Trophoblast cell (in vitro differentiated cells and primary cell): ENCODE results near the gene YARS1.

Experiments
- DNase-seq, 2 donors: peaks; one replicate each; pipeline ENCODE4 v3.0.0-alpha.2; 2016
- H2AFZ ChIP-seq: 2 replicates; pipeline ENCODE4 v1.6.1; 2013; ENCODE audit warnings: low read length, moderate library complexity, mild to moderate bottlenecking; ENCODE audit not compliant: insufficient read depth, poor library complexity
- H2AK5ac ChIP-seq: 2 replicates; pipeline ENCODE4 v1.6.1; 2013; ENCODE audit warnings: mild to moderate bottlenecking, low read length
- H2BK120ac ChIP-seq: 2 replicates; pipeline ENCODE4 v1.6.1; 2013; ENCODE audit warnings: low read length, mild to moderate bottlenecking, moderate library complexity; ENCODE audit not compliant: insufficient read depth, poor library complexity
- H2BK12ac ChIP-seq: 2 replicates; pipeline ENCODE4 v1.6.1; 2013; ENCODE audit warnings: mild to moderate bottlenecking, low read length, moderate library complexity
- H2BK5ac ChIP-seq: 2 replicates; pipeline ENCODE4 v1.6.1; 2013; ENCODE audit warnings: low read length, low read depth, moderate library complexity, mild to moderate bottlenecking; ENCODE audit not compliant: poor library complexity
- H3K14ac ChIP-seq: 2 replicates; pipeline ENCODE4 v1.6.1; 2013; ENCODE audit warnings: mild to moderate bottlenecking, low read length
- H3K18ac ChIP-seq: 2 replicates; pipeline ENCODE4 v1.6.1; 2013; ENCODE audit warnings: mild to moderate bottlenecking, low read length
- H3K23ac ChIP-seq: 2 replicates; pipeline ENCODE4 v1.6.1; 2013; ENCODE audit warnings: low read length
- H3K27ac ChIP-seq: 2 replicates; pipeline ENCODE4 v1.5.1; 2013; ENCODE audit warnings: low read depth, mild to moderate bottlenecking, inconsistent platforms, low read length, moderate library complexity
- H3K27me3 ChIP-seq: 2 replicates; pipeline ENCODE4 v1.6.1; 2013; ENCODE audit warnings: inconsistent platforms, mild to moderate bottlenecking, low read length, moderate library complexity; ENCODE audit not compliant: insufficient read depth
- H3K36me3 ChIP-seq, 2 experiments: 1 replicate in 1 of 2; 2 replicates in 1 of 2; pipeline ENCODE4 v1.6.1; 2013; ENCODE audit warnings: low read length in 2 of 2, mild to moderate bottlenecking in 2 of 2, moderate library complexity in 1 of 2; ENCODE audit not compliant: insufficient read depth in 2 of 2, control insufficient read depth in 1 of 2
- H3K4ac ChIP-seq: 2 replicates; pipeline ENCODE4 v1.6.1; 2013; ENCODE audit warnings: low read depth, mild to moderate bottlenecking, low read length, moderate library complexity
- H3K4me1 ChIP-seq, 2 experiments: 1 replicate in 1 of 2; 2 replicates in 1 of 2; pipeline ENCODE4 v1.6.1; 2013; ENCODE audit warnings: low read length in 2 of 2, mild to moderate bottlenecking in 2 of 2, moderate library complexity in 1 of 2; ENCODE audit not compliant: insufficient read depth in 2 of 2, control insufficient read depth in 1 of 2
- H3K4me2 ChIP-seq: 2 replicates; pipeline ENCODE4 v1.6.1; 2013; ENCODE audit warnings: inconsistent platforms, mild to moderate bottlenecking, low read length, moderate library complexity
- H3K4me3 ChIP-seq: 2 replicates; pipeline ENCODE4 v1.5.1; 2013; ENCODE audit warnings: mild to moderate bottlenecking, low read depth, low read length, inconsistent platforms
- H3K79me1 ChIP-seq: one replicate; pipeline ENCODE4 v1.6.1; 2013; ENCODE audit warnings: low read length
- H3K79me2 ChIP-seq: 2 replicates; pipeline ENCODE4 v1.6.1; 2013; ENCODE audit warnings: low read length, mild to moderate bottlenecking; ENCODE audit not compliant: control insufficient read depth, insufficient read depth, poor library complexity
- H3K9ac ChIP-seq: 2 replicates; pipeline ENCODE4 v1.6.1; 2013; ENCODE audit warnings: mild to moderate bottlenecking, low read length
- H3K9me3 ChIP-seq: 2 replicates; pipeline ENCODE4 v1.6.1; 2013; ENCODE audit warnings: low read depth, mild to moderate bottlenecking, control low read depth, inconsistent platforms, low read length; ENCODE audit not compliant: insufficient read depth
- H4K12ac ChIP-seq: 2 replicates; pipeline ENCODE4 v1.6.1; 2013; ENCODE audit warnings: low read depth, mild to moderate bottlenecking, low read length, moderate library complexity
- H4K8ac ChIP-seq: 2 replicates; pipeline ENCODE4 v1.6.1; 2013; ENCODE audit warnings: low read depth, mild to moderate bottlenecking, low read length, moderate library complexity
- H4K91ac ChIP-seq: one replicate; pipeline ENCODE4 v1.6.1; 2013; ENCODE audit warnings: low read depth, mild to moderate bottlenecking, low read length, moderate library complexity
- WGBS: extraction: QIAGEN DNeasy Blood & Tissue Kit; methylation state at CpG from one replicate; pipeline ENCODE4 v1.1.7; 2013; ENCODE audit warnings: missing lambda C conversion rate; ENCODE audit not compliant: insufficient read length, insufficient coverage; ENCODE audit errors: extremely low coverage; 5-methylcytosine and 5-hydroxymethylcytosine counted together

The YARS1 gene

GRCh38 chr1:32748926-32749325 lies 68.2 kb downstream of the YARS1 start:
- H3K27ac ChIP-seq: no peak overlapping the region
- peaks cover 0 to 2% of the 10 kb centered on the region in 2 experiments for H3K4me1 ChIP-seq
- H4K91ac ChIP-seq: no peak overlapping the region
- no peak overlapping the region for H3K4ac ChIP-seq
- H4K12ac ChIP-seq: no peak overlapping the region
- no peaks in the 10 kb centered on the region for H3K9me3 ChIP-seq
- no peak overlapping the region for H3K4me2 ChIP-seq
- H3K36me3 ChIP-seq: no peaks in the 10 kb centered on the region
- no peak overlapping the region for H2BK120ac ChIP-seq
- no peaks in the 10 kb centered on the region for H3K79me2 ChIP-seq
- H3K18ac ChIP-seq: no peak overlapping the region
- no peak overlapping the region for H2AK5ac ChIP-seq
- no peak overlapping the region for H4K8ac ChIP-seq
- H3K14ac ChIP-seq: no peak overlapping the region
- no peak overlapping the region for H2AFZ ChIP-seq
- DNase-seq: no peak
- H3K4me3 ChIP-seq: no peak overlapping the region
- no peaks in the 10 kb centered on the region for H3K27me3 ChIP-seq
- H2BK5ac ChIP-seq: no peak overlapping the region
- H3K79me1 ChIP-seq: no peaks in the 10 kb centered on the region
- no peak overlapping the region for H2BK12ac ChIP-seq
- WGBS: no CpG with 5 or more reads among the region's 8 CpGs
- no peak overlapping the region for H3K9ac ChIP-seq
- H3K23ac ChIP-seq: no peak overlapping the region

GRCh38 chr1:32748348-32748747 lies 68.8 kb downstream of the YARS1 start:
- no peaks in the 10 kb centered on the region for H3K79me1 ChIP-seq
- no peak overlapping the region for H3K23ac ChIP-seq
- no peak overlapping the region for H3K27ac ChIP-seq
- DNase-seq: no peak
- no peak overlapping the region for H4K12ac ChIP-seq
- H2AFZ ChIP-seq: no peak overlapping the region
- no peak overlapping the region for H4K8ac ChIP-seq
- H3K14ac ChIP-seq: no peak overlapping the region
- no peaks in the 10 kb centered on the region for H3K79me2 ChIP-seq
- no peak overlapping the region for H2AK5ac ChIP-seq
- H3K4ac ChIP-seq: no peak overlapping the region
- no peaks in the 10 kb centered on the region for H3K9me3 ChIP-seq
- H4K91ac ChIP-seq: no peak overlapping the region
- no peak overlapping the region for H2BK12ac ChIP-seq
- no peak overlapping the region for H2BK120ac ChIP-seq
- H3K9ac ChIP-seq: no peak overlapping the region
- no peak overlapping the region for H3K4me2 ChIP-seq
- peak overlapping the region; percentile 17 for H3K18ac ChIP-seq
- H3K36me3 ChIP-seq: no peaks in the 10 kb centered on the region
- no peak overlapping the region for H2BK5ac ChIP-seq
- H3K4me3 ChIP-seq: no peak overlapping the region
- H3K27me3 ChIP-seq: no peaks in the 10 kb centered on the region
- peaks cover 3 to 4% of the 10 kb centered on the region in 2 experiments for H3K4me1 ChIP-seq
- no CpG with 5 or more reads among the region's 4 CpGs for WGBS

- Histone ChIP-seq H3K4ac (no peak overlapping the region), H3K9ac (no peak overlapping the region), H2BK12ac (no peak overlapping the region), H3K4me1 (peaks cover 13 to 17% of the 10 kb centered on the region in 2 experiments), H3K23ac (no peak overlapping the region), H3K14ac (no peak overlapping the region), H2BK5ac (no peak overlapping the region), H4K8ac (no peak overlapping the region), H3K4me2 (no peak overlapping the region), H4K91ac (no peak overlapping the region), H3K36me3 (no peaks in the 10 kb centered on the region), H3K79me1 (peaks cover 6% of the 10 kb centered on the region), H3K9me3 (no peaks in the 10 kb centered on the region), H2AK5ac (no peak overlapping the region), H3K27me3 (no peaks in the 10 kb centered on the region), H2BK120ac (no peak overlapping the region), H3K27ac (no peak overlapping the region), H4K12ac (no peak overlapping the region), H3K18ac (no peak overlapping the region), H3K4me3 (no peak overlapping the region), H2AFZ (no peak overlapping the region), H3K79me2 (peaks cover 6% of the 10 kb centered on the region)
- no peak for DNase-seq
- no CpG with 5 or more reads among the region's 9 CpGs for WGBS
Observed at GRCh38 chr1:32746130-32746529, 71.0 kb downstream of the YARS1 start.

- H4K12ac ChIP-seq: no peak overlapping the region
- peaks cover 16 to 21% of the 10 kb centered on the region in 2 experiments for H3K4me1 ChIP-seq
- no peak overlapping the region for H3K4ac ChIP-seq
- no peak overlapping the region for H2BK5ac ChIP-seq
- H4K91ac ChIP-seq: no peak overlapping the region
- no peaks in the 10 kb centered on the region for H3K9me3 ChIP-seq
- H3K27ac ChIP-seq: no peak overlapping the region
- no peak overlapping the region for H2AFZ ChIP-seq
- H3K18ac ChIP-seq: no peak overlapping the region
- peaks cover 6% of the 10 kb centered on the region for H3K79me2 ChIP-seq
- no peak overlapping the region for H3K9ac ChIP-seq
- no peak overlapping the region for H4K8ac ChIP-seq
- no peak overlapping the region for H2BK12ac ChIP-seq
- no peaks in the 10 kb centered on the region for H3K36me3 ChIP-seq
- no peak overlapping the region for H2BK120ac ChIP-seq
- no peak overlapping the region for H3K4me2 ChIP-seq
- DNase-seq: no peak
- H3K79me1 ChIP-seq: peaks cover 6% of the 10 kb centered on the region
- no peak overlapping the region for H3K4me3 ChIP-seq
- no peak overlapping the region for H3K23ac ChIP-seq
- no peak overlapping the region for H3K14ac ChIP-seq
- no peak overlapping the region for H2AK5ac ChIP-seq
- no peaks in the 10 kb centered on the region for H3K27me3 ChIP-seq
Observed at GRCh38 chr1:32744071-32744425, 73.1 kb downstream of the YARS1 start.
